ENCODE measurements around the gene GLDC.

GLDC gene

DNA sequence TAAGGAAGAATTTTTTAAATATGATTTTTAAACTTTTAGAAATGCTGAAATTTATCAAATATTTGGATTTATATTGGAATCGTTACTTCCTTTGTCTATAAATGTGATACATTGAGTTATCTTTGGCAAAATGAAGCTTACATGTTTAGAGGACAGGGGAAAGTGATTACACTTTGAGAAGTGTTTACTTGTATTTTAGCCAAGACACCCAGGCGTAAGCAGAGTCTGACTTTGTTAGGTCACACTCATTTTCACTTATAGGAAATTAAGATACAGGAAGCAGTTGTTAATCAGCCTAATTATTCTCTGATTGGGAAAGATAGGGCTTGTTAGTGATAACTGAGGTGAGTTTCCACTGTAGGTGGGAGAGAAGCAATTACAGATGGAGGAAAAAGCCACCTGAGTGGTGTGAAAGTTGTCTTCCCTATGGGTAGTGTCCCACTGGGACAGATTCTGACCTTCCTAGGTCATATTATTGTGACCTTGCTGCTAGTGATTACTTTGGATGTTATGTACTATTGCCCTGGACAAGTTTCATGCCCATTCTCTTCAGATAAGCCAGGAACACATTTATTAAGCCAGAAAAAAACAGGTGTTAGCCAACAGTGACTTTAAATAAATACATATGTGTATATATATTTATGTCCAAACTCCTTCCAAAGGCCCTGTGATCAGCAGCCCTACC, 143.9 kb downstream of the GLDC start:
- no peak for DNase-seq (ENCODE audit: low read depth)

DNA sequence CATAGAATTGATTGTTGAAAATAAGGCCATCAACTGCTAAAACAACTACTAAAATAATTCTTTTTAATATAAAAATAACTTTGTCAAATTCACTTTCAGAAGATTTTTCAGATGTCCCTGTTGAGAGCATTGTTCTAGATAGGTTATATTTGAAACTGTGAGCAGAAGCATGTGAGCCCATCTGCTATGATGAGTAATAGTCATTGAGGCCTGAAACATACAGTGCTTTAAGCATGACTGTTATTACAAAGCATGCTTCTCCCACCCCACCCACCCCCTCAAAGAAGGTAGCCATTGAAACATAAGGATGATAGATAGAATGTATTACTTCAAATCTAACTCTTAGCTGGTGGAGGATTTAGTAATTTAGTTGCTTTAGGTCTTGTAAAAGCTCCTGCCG, 146.5 kb downstream of the GLDC start:
- peak; percentile 75 for DNase-seq (ENCODE audit: low read depth)

DNA sequence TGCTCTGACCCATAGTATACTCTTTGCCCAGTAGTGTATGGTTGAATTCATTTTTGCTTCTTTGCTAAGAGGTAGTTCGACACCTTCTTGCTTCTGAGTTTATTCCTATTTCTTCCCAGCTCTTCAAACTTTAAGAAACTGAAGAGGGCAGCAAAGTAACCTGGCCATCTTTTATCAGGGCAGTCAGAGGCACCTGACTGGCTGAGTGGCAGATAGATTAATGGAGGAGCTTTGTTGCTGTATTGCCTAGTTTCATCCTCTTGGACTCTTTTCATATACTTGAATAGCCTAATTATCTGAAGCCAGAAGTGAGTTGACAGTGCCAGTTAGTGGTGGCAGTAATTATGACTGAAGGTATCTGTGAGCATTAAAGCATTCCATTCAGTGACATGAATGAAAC, 150.1 kb downstream of the GLDC start:
- DNase-seq (ENCODE audit: low read depth), result no peak

DNA sequence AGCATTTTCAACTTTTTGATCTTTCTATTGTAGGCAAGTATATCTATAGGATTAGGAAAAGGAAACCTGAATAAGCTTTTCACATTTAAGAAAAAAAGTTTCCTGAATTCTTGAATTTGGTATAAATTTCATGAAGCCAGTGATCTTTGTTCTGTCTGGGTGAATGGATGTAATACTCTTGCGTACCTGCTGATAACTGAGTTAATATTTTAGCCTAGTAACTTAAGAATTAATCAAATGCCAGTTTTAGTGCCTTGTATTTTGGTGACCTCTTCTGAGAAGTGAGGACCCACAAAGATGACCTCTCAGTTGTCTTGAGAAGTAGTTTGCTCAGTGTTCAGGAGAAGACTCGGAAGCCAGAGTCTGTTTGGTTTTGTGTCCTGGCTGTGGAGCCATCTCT, 154.7 kb downstream of the GLDC start:
- no peak for DNase-seq (ENCODE audit: low read depth)

DNA sequence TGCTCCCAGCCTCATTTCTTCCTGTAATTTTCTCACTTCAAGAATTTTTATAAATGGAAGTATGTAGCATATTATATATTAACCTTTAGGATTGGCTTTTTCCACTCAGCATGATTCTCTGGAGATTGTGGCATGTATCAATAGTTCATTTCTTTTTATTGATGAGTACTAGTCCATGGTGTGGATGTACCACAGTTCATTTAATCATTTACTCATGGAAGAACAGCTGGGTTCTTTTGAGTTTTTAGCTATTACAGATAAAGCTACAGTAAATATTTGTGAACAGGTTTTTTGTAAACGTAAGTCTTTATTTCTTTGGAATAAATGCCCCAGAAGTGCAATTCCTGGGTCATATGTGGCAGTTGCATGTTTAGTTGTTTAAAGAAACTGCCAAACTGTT, 156.4 kb downstream of the GLDC start:
- DNase-seq (ENCODE audit: low read depth), result no peak

DNA sequence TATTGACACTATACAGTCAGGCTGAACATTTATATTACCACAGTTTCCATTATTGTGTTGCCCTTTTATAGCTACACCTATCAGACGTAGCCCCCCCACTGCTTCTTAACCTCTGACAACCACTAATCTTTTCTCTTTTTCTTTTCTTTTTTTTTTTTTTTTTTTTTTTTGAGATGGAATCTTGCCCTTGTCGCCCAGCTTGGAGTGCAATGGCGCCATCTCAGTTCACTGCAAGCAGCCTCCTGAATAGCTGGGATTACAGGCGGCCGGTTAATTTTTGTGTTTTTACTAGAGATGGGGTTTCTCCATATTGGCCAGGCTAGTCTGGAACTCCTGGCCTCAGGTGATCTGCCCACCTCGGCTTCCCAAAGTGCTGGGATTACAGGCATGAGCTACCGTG, 157.1 kb downstream of the GLDC start:
- DNase-seq (ENCODE audit: low read depth), result no peak

DNA sequence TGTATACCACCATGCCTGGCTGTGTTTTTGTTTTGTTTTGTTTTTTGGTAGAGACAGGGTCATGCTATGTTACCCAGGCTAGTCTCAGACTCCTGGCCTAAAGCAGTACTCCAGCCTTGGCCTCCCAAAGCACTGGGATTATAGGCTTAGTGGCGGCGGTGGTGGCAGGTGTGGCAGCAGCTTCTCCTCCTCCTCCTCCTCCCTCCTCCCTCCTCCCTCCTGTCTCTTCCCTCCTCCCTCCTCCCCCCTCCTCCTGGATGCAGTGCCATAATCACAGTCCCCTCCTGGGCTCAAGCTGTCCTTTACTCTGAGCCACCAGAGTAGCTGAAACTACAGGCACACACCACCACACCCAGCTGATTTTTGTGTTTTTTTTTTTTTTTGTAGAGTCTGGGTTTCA, 161.3 kb downstream of the GLDC start:
- DNase-seq (ENCODE audit: low read depth), result no peak
